HG03039 (cell line): Measurements from ENCODE around the gene PRDM5.

ENCODE experiments used
- ATAC-seq: cut with Tn5 transposase; IDR thresholded peaks from one replicate; pipeline ENCODE4 v1.9.1; 2021; ENCODE audit warnings: mild to moderate bottlenecking, moderate library complexity; ENCODE audit not compliant: unreplicated experiment

The PRDM5 gene

GRCh38 chr4:120826449-120826848, 96.1 kb downstream of the PRDM5 start:
- ATAC-seq: no peak

DNA sequence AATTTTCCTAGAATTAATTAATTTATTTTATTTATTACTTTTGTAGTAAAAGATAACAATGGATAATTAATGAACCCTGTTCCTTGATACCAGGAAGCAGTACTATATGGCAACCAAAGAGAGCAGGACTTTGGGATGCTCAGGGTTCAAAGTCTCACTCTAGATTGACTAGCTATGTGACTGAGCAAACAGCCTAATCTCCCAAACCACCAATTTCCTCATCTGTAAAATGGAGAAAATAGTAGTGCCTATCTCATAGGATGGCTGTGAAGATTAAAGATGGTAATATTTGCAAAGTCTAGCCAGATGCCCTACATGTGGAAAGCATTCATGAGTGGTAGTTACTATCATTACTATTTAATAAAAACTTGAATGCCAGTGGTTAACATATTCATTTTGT, 97.6 kb downstream of the PRDM5 start:
- no peak for ATAC-seq

GRCh38 chr4:120821977-120822376, 100.5 kb downstream of the PRDM5 start:
- no peak for ATAC-seq

- no peak for ATAC-seq
These were observed 101.5 kb downstream of the PRDM5 start for GRCh38 chr4:120821029-120821428.

DNA sequence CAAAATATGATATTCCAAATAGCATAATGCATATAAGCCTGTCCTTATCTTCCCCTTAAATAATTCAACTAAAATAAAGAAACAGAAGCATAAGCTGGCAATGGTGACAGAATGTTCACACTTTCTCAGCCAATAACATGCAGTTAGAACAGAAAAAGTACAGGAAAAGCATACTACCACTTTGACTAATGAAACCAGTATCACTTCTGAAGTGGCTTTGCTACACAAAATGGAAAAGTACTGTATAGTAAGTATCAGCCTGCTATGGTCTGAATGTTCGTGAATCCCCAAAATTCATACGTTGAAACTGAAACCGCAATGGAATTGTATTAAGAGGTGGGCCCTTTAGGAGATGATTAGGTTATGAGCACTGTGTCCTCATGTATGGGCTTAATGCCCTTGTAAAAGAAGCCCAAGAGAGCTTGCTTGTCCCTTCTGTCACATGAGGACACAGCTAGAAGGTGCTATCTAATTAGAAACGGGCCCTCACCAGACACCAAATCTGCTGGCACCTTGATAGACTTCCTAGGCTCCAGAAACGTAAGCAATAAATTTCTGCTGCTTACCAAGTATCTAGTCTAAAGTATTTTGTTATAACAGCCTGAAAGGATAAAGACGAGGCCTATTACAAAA, 102.6 kb downstream of the PRDM5 start:
- ATAC-seq: no peak

DNA sequence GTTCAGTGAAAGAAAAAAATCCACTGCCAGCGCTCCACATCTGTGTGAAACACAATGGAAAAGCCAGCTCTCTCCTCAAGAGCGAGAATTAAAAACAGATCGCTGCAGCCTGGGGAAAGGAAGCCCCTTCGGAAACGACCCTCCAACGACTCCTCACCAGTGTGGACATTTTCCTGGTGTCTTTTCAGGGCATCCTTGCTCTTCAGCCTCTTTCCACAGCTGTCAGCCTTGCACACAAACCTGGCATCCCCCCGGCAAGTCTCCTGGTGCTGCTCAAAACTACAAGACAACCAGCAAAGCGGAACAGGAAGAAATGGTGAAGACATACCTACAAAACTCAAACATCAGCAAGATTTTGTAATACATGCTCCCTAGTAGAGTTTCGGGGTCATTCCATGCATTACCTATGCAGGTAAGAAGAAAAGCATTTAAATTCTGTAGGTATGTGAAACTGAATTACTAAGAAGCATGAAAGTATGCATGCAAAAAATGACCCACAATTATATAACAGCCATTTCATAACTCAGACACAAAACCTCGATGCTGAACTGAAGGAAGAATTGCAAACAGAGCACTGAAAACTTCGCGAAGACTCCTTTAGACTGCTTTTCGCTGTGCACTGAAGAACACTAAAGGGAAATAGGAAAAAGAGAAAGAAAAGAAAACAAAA, 106.1 kb downstream of the PRDM5 start:
- no peak for ATAC-seq

DNA sequence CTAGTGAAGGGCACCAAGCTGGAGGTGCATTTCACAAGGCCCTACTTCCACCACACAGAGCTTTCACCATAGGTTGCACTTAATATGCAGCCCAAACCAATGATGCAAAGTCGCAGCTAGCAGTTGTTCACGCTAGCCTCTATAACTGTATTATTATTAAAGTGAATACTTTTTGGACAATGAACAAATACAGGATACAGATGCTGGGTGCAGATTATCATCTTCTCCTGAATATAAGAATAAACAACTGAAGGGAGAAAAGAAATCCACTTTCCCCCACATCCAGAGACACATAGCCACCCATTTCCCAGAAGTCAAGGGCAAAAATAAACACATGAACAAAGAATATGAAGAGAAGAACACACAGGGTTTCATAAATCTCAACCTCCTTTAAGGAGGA, 107.2 kb downstream of the PRDM5 start:
- ATAC-seq: no peak

GRCh38 chr4:120814886-120815285, 107.6 kb downstream of the PRDM5 start:
- no peak for ATAC-seq

DNA sequence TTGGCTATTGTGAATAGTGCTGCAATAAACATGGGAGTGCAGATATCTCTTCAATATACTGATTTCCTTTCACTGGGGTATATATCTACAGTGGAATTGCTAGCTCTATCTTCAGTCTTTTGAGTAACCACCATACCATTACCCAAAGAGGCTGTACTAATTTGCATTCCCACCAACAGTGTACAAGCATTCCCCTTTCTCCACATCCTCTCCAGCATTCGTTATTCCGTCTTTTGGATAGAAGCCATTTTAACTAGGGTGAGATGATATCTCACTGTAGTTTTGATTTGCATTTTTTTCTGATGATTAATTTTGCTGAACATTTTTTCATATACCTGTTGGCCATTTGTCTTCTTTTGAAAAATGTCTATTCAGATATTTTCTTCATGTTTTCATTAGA, 110.3 kb downstream of the PRDM5 start:
- no peak for ATAC-seq

- no peak for ATAC-seq
These were observed 113.0 kb downstream of the PRDM5 start for GRCh38 chr4:120809518-120809917.

GRCh38 chr4:120808475-120809141, 113.9 kb downstream of the PRDM5 start:
- ATAC-seq: no peak

GRCh38 chr4:120801137-120801758, 121.3 kb downstream of the PRDM5 start:
- no peak for ATAC-seq

- no peak for ATAC-seq
These were observed 124.0 kb downstream of the PRDM5 start for GRCh38 chr4:120798570-120798969.

- no peak for ATAC-seq
These were observed 126.3 kb downstream of the PRDM5 start for GRCh38 chr4:120796271-120796670.

DNA sequence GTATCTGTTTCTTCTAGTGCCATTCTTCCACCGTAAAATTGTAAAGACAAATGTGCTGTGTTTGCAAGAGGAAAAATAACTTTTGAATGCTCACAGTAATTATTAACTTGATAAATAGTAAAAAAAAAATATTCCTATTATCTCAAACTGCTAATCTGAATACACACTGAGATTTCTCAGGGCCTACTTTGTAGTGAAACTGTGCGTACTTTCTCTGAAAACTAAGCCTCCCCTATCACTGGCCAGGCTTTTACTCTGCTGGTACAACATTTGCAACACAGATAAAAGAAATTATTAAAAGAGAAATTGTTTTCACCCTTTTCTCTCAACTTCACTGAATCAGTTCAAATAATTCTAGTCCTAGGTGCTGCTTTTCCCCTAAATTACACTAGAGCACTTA, 137.3 kb downstream of the PRDM5 start:
- no peak for ATAC-seq

GRCh38 chr4:120777459-120777858, 145.1 kb downstream of the PRDM5 start:
- no peak for ATAC-seq

DNA sequence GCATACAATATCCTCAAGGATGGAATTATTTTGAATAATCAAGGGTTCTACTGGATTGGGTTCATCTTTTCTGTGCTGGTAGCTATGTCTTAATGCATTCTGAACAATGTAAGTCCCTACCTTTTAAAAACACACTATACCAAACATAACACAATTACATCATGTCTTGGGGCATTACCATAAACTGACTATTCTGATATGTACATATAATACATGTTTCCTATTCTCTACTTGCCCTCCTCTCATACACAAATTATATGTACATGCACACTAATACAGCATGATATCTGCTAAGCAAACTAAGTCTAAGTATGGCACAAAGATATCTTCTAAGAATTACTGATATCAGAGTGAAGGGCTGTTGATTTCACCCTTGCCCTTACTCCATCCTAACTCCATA, 147.1 kb downstream of the PRDM5 start:
- ATAC-seq: no peak

DNA sequence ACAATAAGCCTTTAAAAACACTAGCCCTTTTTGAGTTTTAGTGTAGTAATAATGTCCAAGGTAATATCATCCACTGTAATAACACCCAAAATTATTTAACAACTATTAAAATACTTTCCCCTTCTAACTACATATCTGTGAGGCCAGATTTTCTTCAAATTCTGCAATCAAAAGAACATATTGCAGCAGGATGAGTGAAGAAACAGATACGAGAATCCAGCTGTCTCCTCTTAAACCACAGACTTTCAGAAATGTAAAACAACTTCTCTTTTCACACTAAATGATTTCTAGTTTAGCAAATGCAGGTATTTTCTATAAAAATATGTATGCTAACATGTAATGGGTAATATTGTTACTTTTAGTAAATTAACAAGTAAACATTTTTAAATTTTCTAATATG, 148.9 kb downstream of the PRDM5 start:
- ATAC-seq: no peak

- ATAC-seq: no peak
These were observed 150.6 kb downstream of the PRDM5 start for GRCh38 chr4:120771907-120772306.

GRCh38 chr4:120770897-120771296, 151.6 kb downstream of the PRDM5 start:
- no peak for ATAC-seq

GRCh38 chr4:120769227-120769626, 153.3 kb downstream of the PRDM5 start:
- no peak for ATAC-seq

DNA sequence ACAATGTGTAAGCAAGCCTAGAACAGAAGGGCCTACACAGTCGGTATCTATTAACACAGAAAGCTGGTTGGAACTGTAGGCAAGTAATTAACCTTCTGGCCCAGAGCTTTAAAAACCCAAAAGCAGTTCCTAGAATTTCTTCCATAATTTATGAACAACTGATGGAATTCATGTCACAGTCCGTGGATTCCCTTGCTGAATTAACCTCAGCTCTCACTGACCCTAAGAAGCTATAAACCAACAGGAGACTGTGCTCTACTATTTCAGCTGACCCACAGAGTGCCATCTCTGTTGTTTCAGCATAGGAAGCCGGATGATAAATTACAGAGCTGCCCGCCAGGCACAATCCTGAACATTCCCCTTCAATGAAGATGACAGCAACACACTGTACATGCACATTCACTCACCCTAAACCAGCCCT, 157.3 kb downstream of the PRDM5 start:
- ATAC-seq: no peak
